T-helper 9 cell (primary cell): ENCODE data around the gene TTLL11.

Source experiments
- DNase-seq: peaks from one replicate; pipeline ENCODE4 v3.0.0-alpha.2; 2020

The TTLL11 gene

DNA sequence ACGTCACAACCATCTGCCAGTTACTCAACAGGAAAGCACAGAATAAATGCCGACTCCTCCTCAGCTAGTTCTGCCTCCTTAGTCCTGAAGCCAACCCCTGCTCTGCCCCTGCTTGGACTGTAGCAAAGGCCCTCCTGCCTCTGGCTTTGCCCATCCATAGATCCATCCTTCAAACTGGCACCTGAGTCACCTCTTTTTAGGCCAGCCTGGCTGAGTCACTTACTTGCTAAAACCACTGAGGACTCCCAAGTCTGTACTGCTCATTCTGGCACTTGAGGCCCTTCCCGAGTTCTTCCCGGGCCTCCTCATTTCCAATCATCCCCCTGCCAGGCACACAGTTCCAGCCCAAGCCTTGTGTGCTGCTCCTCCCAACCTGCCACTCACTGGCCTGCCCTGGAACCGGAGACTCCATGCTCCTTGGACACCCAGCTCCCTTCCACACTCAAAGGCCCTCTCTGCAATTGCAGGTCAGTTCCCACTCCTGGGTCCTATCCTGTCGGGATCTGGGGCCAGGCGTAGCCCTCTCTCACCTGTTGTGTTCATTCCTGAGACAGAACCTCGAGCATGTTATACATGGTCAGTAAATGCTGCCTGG lies 221.6 kb downstream of the TTLL11 start:
- no peak for DNase-seq

- DNase-seq = no peak
These were observed 222.8 kb downstream of the TTLL11 start for GRCh38 chr9:121870271-121870670.

- DNase-seq = no peak
These were observed 224.5 kb downstream of the TTLL11 start for GRCh38 chr9:121868626-121869025.

DNA sequence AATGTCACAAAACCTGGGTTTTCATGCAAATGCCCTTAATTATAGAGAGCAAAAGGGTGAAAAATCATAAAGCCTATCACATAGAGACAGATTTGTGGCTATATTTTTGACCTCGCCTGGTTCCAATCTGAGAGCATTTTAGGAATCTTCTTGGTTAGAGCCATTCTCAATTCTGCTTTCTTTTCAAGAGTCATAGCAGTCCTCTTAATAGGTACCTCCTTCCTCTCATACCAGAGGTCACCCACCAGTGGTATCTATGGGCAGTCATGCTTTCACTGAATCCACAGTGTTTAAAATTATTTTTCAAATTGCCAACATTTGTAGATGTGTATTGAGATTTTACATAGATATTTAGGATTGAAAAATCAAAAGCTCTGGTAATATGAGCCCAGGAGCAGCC lies 226.2 kb downstream of the TTLL11 start:
- no peak for DNase-seq

DNA sequence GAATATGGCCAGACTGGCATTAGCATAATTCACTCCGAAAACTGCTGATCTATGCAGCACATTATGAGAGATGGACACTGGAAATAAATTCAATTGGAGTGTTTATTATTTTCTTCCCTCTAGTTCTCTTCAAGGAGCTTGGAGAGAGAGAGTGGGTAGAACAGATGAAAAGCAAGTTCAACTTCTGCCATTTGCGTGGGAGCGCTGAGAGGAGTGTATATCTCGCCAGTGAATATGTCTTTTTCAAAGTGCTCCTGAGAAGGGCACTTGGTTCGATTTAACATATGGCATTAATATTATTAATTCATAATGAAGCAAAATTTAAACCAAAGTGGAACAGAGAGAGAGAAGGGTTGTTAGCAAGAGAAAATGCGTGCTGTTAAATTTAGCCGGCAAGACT lies 227.2 kb downstream of the TTLL11 start:
- DNase-seq = no peak

- no peak for DNase-seq
These were observed 228.0 kb downstream of the TTLL11 start for GRCh38 chr9:121865060-121865459.

DNA sequence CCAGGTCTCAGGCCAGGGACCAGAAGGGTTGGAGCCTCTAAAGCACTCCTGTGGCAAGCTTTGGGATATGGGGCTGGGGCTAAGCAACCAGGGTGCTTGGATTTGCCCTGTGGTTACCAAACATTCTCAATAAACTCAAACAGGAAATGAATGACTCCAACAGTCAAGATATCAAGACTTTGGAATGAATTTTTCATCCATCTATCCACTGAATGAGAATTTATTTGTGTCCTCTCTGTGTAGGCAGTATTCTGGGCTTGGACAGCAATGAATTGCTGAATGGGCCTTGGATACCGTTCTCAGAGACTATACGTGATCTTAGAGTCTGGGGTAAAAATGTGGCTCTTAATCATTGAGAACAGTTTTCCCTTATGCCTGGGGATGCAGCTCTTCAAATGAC lies 229.2 kb downstream of the TTLL11 start:
- DNase-seq = no peak

DNA sequence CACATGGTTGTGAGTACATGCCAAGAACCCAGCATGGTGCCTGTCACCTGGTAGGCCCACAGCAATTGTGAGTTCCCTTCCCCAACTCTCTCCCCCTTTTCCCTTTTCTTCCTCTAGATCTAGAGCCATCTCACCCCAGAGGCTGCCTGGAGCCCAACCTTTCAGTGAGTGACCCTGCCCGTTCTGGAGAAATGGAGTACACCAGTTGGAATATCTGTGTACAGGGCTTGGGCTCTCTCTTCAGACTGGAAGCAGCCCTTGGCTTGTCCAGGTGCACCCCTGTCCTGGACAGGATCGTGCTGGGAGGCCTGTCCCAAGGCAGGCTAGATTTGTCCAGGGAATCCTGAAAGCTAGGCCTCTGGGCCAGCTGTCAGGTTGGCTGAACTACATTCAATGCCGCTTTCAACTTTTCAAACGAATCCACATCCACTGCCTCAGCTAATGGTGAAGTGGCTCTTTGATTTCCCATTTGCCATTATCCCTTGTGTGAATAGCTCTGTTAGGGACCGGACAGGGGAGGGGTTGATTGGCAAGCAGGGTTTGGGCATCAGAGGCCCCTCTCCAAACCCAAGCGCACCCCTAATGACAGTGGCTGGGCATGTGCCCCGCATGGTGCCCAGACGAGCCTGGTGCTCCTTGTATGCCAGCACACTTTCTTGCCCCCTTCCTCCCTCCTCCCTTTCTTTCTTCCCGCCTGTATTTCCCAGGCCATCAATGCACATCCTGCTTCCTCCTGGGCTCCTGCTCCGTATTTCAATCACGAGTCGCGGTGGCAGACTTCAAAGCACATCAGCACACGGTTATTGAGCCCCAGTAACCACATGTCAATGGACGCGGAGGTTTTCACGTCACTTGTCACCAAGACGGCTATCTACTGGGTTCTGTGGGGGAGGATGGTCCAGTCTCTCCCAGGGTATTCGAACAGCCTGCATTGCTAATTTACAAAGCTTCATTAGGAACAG lies 230.5 kb downstream of the TTLL11 start:
- no peak for DNase-seq

DNA sequence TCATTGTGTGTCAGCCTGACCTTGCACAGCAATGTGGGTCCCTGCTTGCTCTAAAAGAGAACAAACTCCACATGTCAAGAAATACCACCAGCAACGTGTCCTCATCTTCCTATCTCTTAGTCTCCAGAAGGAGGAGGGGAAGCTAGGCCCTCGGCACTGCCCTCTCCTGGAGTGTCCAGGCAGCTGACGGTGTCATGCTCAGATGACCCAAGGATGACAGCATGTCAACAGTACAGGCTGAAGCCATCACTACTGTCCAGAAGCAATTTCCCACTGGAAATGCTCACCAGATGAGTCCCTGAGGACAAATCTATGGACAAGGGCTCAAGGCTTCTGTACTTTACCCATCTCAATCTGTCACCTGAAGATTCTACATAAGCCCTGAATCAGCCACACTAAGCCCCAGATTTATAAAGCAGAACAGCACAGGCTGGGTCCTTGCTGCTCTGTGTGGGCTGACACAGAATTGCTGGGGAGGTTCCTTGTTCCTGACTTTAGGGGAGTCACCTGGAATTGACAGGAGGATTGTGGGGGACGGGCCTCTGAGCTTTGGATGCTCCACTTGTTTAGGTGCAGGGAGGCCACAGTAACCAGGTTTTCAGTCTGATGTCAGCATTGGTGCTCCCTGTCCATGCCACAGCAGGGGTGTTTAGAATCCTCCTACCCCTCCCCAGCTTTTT lies 231.5 kb downstream of the TTLL11 start:
- DNase-seq = no peak

GRCh38 chr9:121860744-121861143 lies 232.4 kb downstream of the TTLL11 start:
- no peak for DNase-seq

GRCh38 chr9:121860213-121860612 lies 232.9 kb downstream of the TTLL11 start:
- no peak for DNase-seq

GRCh38 chr9:121859646-121860045 lies 233.5 kb downstream of the TTLL11 start:
- no peak for DNase-seq

DNA sequence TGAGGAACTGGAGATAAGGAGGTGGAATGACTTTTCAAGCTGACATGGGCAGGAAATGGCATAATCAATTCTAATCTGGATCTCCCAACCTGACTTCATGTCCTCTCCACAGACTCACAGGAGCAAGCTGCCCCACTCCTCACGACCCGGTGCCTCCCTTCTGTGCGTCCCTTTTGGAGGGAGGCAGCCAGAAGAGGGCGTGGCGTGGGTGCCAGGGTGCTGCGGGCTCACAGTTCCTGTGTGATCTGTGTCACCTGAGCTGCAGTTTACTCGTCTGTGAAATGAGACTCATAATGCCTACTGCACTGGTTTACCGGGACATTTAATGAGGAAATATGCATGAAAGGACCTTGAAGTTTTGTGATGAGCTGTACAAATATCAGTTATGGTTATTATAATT lies 234.3 kb downstream of the TTLL11 start:
- DNase-seq = no peak

DNA sequence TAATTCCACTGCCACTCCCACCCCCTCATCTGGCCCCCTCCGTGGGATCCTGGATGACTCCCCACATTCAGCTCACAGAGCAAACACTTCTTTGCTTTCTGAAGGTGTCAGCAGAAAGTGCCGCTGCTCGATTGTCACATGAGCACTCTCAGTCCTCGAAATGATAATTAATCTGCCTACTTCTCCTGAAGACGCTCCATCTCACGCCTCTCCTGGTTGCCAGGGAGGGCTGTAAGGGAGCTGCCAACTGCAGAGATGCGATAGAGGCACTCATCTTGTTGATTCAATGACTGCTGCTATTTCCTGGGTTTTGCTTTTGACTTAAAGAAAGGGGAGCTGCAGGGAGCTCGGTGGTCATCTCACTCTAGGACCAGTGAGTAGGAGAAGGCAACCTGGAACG lies 235.2 kb downstream of the TTLL11 start:
- no peak for DNase-seq

DNA sequence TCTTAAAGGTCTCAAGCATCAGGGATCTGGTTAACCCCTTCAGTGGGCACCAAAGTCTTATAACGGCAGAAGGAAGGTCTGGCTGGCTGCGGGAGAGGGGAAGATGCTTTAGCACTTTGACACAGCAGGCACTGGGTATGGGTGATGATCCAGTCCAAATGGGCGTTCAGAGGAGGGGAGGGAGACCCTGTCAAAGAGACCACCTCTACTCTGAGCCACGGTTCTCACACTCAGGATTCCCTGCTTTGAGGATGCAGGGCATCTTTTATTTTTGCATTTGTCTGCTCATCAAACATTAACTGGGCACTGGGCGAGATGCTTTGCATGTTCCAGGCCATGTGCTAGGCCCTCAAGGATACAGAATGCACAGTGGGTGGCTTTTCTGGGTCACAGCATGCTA lies 237.6 kb downstream of the TTLL11 start:
- no peak for DNase-seq

DNA sequence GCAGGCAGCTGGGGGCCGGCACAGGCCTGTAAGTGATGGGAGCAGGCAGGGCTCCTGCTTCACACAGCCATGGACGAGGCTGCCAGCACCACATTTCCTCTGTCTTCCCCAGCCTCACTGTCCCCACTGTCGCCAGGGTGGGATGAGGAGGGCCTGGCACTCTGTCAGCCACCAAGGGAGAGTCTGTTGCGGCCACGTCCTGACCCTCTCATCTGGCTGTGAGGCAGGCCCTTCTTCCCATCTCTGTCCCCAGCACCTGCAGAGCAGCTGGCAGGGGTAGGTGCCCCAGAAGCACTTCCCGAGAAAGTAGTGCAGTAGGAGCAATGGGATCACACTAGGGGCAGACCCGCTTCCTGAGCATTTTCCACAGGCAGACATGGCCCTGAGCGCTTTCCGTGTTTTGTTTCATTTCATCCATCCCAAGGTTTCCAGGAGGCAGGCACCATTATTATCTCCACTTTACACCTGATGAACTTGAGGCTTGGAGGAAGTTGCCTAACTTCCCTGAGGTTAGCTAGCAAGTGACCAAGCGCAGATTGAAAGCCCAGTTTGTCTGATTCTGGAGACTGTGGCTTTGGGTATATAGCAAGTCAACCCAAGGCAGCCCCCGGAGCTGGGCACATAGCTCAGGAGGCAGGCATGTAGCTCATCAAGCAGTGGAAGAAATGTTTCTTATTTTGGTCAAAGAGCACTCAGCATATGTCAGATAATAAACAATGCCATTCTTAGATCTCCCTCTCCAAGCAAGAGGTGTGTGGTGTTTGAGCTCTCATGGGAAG lies 239.3 kb downstream of the TTLL11 start:
- DNase-seq = no peak

GRCh38 chr9:121852651-121853616 lies 240.2 kb downstream of the TTLL11 start:
- DNase-seq = no peak

- no peak for DNase-seq
These were observed 240.9 kb downstream of the TTLL11 start for GRCh38 chr9:121852241-121852640.

- no peak for DNase-seq
These were observed 241.4 kb downstream of the TTLL11 start for GRCh38 chr9:121851641-121852091.

DNA sequence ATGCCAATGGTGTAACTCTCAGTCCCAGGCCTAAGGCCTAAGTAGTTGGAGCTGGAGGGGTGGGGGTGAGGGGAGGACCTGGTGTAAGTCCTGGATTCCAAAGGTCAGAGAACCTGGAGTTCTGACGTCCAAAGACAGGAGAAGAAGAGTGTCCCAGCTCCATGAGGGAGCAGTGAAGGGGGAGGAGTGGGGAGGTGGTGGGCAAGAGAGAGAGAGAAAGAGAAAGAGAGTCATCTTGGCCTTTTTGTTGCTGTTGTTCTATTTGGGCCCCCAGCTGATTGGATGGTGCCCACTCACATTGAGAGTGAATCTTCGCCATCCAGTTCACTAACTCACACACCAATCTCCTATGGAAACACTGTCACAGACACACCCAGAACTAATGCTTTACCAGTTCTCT lies 242.7 kb downstream of the TTLL11 start:
- DNase-seq = no peak

GRCh38 chr9:121849554-121849953 lies 243.6 kb downstream of the TTLL11 start:
- DNase-seq = no peak

DNA sequence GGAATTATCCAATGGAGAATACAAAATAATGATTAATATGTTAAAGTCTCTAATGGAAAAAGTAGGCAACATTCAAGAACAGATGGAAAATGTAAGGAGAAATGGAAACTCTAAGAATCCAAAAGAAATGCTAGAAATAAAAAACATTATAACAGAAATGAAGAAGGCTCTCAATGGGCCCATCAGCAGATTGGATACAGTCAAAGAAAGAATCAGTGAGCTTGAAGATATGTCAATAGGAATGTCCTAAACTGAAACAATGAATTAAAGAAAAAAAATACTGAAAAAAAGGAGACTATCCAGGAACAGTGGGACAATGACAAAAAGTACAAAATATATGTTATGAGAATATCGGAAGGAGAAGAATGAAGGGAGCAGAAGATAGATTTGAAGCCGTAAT lies 248.5 kb downstream of the TTLL11 start:
- DNase-seq = no peak
